Measurements from ENCODE around the gene FAM78B.

FAM78B gene

GRCh38 chr1:166066107-166066506 lies 100.7 kb downstream of the FAM78B start:
- no peaks in the 10 kb centered on the region for H3K27me3 ChIP-seq (ENCODE audit: insufficient read depth, low read depth)
- no peaks in the 10 kb centered on the region for H4K20me1 ChIP-seq (ENCODE audit: insufficient read depth)

GRCh38 chr1:166064951-166065350 lies 101.8 kb downstream of the FAM78B start:
- Histone ChIP-seq H2AFZ (ENCODE audit: low read depth) (no peak overlapping the region), H3K27ac (no peak overlapping the region)
- no peak for TF ChIP-seq CTCF (conservative IDR thresholded peaks at IDR 0.05; ENCODE audit: low read depth, low read length)

More at GRCh38 chr1:166066107-166066506, 100.7 kb downstream of the FAM78B start:
- H3K4me1 ChIP-seq (ENCODE audit: low read depth, poor library complexity, severe bottlenecking) = no peaks in the 10 kb centered on the region
- no peak overlapping the region for H2AFZ ChIP-seq (ENCODE audit: low read depth)
- H3K4me2 ChIP-seq = no peak overlapping the region
- TF ChIP-seq CTCF (conservative IDR thresholded peaks at IDR 0.05; ENCODE audit: low read depth, low read length) = no peak
- H3K27ac ChIP-seq = no peak overlapping the region
- no peaks in the 10 kb centered on the region for H3K36me3 ChIP-seq (ENCODE audit: insufficient read depth)
- no peak overlapping the region for H3K4me3 ChIP-seq (IDR thresholded peaks at IDR 0.05; ENCODE audit: insufficient read depth, low read depth, low read length)
- no peaks in the 10 kb centered on the region for H3K79me2 ChIP-seq (ENCODE audit: insufficient read depth, low read depth)
- no peak overlapping the region for H3K9ac ChIP-seq

GRCh38 chr1:166064313-166064926 lies 102.4 kb downstream of the FAM78B start:
- H3K79me2 ChIP-seq (ENCODE audit: insufficient read depth, low read depth) = no peaks in the 10 kb centered on the region
- no peak overlapping the region for H3K9ac ChIP-seq
- H3K36me3 ChIP-seq (ENCODE audit: insufficient read depth) = no peaks in the 10 kb centered on the region
- no peak overlapping the region for H2AFZ ChIP-seq (ENCODE audit: low read depth)
- no peak overlapping the region for H3K27ac ChIP-seq
- no peaks in the 10 kb centered on the region for H3K4me1 ChIP-seq (ENCODE audit: low read depth, poor library complexity, severe bottlenecking)
- TF ChIP-seq CTCF (conservative IDR thresholded peaks at IDR 0.05; ENCODE audit: low read depth, low read length) = no peak
- no peaks in the 10 kb centered on the region for H3K27me3 ChIP-seq (ENCODE audit: insufficient read depth, low read depth)
- H3K4me3 ChIP-seq (IDR thresholded peaks at IDR 0.05; ENCODE audit: insufficient read depth, low read depth, low read length) = no peak overlapping the region
- H4K20me1 ChIP-seq (ENCODE audit: insufficient read depth) = no peaks in the 10 kb centered on the region
- no peak overlapping the region for H3K4me2 ChIP-seq

More at GRCh38 chr1:166064951-166065350, 101.8 kb downstream of the FAM78B start:
- Histone ChIP-seq H3K27me3 (ENCODE audit: insufficient read depth, low read depth) (no peaks in the 10 kb centered on the region), H3K79me2 (ENCODE audit: insufficient read depth, low read depth) (no peaks in the 10 kb centered on the region), H4K20me1 (ENCODE audit: insufficient read depth) (no peaks in the 10 kb centered on the region), H3K4me3 (IDR thresholded peaks at IDR 0.05; ENCODE audit: insufficient read depth, low read depth, low read length) (no peak overlapping the region), H3K9ac (no peak overlapping the region), H3K4me1 (ENCODE audit: low read depth, poor library complexity, severe bottlenecking) (no peaks in the 10 kb centered on the region), H3K4me2 (no peak overlapping the region), H3K36me3 (ENCODE audit: insufficient read depth) (no peaks in the 10 kb centered on the region)

GRCh38 chr1:166063701-166064100 lies 103.1 kb downstream of the FAM78B start:
- H4K20me1 ChIP-seq (ENCODE audit: insufficient read depth) = no peaks in the 10 kb centered on the region
- no peaks in the 10 kb centered on the region for H3K79me2 ChIP-seq (ENCODE audit: insufficient read depth, low read depth)
- no peak for TF ChIP-seq CTCF (conservative IDR thresholded peaks at IDR 0.05; ENCODE audit: low read depth, low read length)

More at GRCh38 chr1:166063701-166064100, 103.1 kb downstream of the FAM78B start:
- H3K27ac ChIP-seq = no peak overlapping the region
- H3K4me3 ChIP-seq (IDR thresholded peaks at IDR 0.05; ENCODE audit: insufficient read depth, low read depth, low read length) = no peak overlapping the region
- H3K9ac ChIP-seq = no peak overlapping the region
- H3K27me3 ChIP-seq (ENCODE audit: insufficient read depth, low read depth) = no peaks in the 10 kb centered on the region
- H3K4me1 ChIP-seq (ENCODE audit: low read depth, poor library complexity, severe bottlenecking) = no peaks in the 10 kb centered on the region
- H3K36me3 ChIP-seq (ENCODE audit: insufficient read depth) = no peaks in the 10 kb centered on the region
- no peak overlapping the region for H3K4me2 ChIP-seq
- no peak overlapping the region for H2AFZ ChIP-seq (ENCODE audit: low read depth)
